Activated T-cell treated with anti-CD3 and anti-CD28 coated beads for 24 hours (primary cell): ENCODE results near the gene COMMD8.
"Not testable (repeated sequence)": the region's sequence is repeated elsewhere in the genome, so short reads cannot be mapped to it uniquely, and the experiment has no call there.

Experiments
- DNase-seq: peaks from one replicate; pipeline ENCODE4 v3.0.0-alpha.2; 2020; ENCODE audit warnings: low read depth

The COMMD8 gene

DNA sequence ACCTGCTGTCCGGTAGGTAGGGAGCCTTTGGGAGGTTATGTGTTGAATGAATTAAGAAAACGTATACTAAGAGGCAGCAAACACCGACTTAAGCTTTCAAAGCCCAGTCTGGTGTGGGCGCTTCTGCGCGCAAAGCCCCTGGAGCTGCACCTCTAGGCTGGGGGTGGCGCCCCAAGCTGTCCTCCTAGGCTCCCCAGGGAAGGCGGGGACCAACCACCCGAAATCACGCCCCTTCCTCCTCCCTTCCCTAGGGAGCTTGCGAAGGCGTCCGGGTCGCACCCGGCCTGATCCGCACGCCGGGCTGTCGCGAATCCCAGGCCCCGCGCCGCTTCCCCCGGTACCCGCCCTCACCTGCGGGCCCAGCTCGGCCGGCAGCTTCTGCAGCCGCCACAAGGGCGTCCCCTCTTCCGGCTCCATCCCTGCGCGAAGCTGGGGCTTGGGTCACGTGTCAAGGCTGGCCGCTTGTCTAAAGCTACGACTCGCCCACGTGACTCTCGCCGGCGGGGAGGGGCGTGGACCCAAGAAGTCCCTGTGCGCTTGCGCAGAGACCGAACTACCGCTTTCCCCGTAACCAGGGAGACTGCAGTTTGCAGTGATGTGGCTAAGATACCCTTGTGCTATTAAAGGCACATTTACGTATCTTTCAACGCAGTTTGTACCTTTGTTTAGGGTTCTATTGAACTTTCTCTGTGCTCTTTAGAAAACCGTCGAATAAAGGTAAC lies at the start of gene COMMD8:
Gene COMMD8, minus strand, starts transcription at position 468 of the 722 bp plus-strand sequence. Its CDS starts 51 bp downstream, at position 417.
- peak; percentile 96 for DNase-seq

DNA sequence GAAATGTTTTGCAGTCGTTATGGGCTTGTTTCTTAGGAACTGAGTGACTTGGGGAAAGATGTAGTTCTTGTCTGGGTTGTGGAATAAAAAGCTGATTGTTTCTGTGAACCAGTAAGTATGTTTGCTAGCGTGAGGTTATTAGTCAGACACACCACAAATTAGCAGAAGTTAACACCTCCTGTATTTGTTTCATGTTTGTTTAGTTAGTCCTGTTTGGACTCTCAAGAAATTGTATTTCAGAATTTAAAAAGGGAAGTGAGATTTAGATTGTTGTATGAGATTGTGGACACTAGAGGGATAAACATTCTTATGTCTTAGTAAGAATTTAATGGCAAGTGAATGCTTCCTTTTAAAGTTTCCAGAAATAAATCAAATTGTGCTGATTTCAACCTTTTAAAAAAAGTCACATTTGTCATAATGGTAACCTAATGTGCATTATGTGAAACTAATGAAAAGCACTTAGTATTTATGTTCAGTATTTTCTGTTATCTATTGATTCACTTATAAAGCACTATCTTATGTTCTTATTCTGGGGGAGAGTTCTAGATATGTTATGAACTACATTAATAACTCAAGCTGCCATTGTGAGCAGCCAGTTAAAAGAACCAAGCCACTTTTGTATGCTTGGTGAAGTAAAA lies 47.1 kb upstream of the COMMD8 start:
- no peak for DNase-seq

DNA sequence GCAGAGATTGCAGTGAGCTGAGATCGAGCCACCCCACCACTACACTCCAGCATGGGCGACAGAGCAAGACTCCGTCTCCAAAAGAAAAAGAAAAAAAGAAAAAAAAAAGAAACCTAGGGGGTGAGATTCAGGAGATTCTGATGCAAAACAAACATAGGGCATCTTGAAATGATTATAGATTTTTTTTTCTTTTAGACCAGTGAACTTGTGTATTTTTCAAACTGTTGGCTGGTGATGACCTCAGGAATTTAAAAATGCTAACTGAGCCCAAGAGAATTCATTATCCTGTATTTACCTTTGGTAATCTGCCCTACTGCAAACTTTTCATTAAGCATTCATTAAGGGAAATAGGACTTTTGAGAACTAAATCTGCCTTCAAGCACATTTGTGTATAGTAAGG lies 42.2 kb upstream of the COMMD8 start:
- no peak for DNase-seq

DNA sequence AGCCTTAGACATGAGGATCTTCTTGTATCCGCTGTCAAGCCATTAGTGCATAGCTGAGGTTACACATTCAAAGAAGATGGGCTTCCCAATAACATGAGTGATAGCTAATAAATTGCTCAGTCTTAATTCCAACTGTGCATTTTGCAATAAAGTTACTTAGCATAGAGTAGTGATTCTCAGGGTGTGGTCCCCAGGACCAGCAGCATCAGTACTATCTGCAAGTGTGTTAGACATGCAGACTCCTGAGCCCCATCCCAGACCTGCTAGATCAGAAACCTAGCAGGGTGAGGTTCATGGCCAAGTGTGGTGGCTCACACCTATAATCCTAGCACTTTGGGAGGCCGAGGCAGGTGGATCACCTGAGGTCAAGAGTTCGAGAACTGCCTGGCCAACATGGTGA lies 41.6 kb upstream of the COMMD8 start:
- DNase-seq, result no peak

DNA sequence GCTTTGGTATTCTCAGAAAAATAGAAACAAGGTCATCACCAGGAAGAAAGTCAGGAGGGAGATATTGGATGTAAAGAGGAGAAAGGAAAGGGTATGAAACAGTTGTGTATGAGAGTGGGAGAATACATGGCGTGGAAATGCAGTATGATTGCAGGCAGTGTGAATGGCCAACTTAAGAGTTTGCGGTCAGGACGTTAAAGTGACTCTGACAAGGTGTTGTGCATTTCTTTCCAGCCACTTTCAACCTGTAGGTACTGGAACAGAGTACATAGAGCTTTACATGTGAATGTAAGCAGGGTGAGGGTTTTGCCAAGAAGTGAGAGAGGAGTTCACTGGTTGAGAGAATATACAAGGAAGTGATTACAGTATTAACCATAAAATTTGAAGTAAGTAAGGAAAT lies 37.3 kb upstream of the COMMD8 start:
- DNase-seq, result no peak

DNA sequence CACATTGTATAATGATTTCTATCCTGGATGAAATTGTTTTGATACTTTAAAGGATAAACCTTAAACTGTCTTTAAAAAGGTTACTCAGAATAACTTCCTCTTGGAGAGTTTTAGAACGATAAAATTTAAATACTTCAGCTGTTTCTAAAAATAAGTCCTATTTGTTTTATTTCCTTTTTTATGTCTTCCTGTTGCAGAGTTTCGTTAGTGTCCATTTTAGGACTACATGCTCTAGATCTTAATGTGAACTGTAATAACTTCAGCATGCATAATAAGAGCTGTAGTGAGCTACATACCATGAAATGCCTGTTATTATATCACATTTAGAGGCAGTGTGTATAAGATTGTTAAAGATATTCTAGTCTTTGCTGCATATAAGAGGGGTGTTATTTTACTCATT lies 36.2 kb upstream of the COMMD8 start:
- DNase-seq, result no peak

DNA sequence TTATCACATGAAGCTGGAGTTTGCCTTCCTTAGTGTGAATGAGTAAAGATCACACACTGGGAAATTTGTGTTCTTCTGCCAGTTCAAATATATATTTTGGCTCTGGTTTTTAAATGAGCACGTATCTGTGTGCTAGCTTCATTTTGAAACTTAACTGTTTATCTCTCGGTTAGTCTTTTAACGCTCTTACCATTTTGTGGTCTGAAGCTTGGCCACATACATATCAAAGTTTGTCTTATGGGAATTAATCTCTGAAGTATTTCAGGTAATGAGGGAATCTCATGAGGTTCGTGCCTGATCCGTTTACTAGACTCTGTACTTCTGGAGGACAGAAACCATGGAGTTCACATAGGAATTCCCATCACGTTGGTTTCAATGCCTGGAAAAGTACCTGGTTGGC lies 35.4 kb upstream of the COMMD8 start:
- DNase-seq, result no peak

DNA sequence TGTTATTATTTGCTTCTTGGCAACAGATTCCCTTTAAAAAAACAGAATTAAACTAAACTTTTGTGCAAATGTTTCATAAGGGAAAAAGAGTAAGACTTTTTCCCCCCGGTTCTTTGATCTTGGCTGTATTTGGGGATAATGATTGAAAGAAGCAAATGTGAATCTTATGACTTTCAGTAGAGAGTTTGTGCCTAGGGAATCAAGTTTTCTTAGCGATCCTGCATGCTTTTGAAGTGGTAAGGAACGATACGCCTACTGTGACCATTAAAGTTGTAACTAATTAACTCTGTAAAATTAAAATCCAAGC lies 30.6 kb upstream of the COMMD8 start:
- DNase-seq, result no peak

DNA sequence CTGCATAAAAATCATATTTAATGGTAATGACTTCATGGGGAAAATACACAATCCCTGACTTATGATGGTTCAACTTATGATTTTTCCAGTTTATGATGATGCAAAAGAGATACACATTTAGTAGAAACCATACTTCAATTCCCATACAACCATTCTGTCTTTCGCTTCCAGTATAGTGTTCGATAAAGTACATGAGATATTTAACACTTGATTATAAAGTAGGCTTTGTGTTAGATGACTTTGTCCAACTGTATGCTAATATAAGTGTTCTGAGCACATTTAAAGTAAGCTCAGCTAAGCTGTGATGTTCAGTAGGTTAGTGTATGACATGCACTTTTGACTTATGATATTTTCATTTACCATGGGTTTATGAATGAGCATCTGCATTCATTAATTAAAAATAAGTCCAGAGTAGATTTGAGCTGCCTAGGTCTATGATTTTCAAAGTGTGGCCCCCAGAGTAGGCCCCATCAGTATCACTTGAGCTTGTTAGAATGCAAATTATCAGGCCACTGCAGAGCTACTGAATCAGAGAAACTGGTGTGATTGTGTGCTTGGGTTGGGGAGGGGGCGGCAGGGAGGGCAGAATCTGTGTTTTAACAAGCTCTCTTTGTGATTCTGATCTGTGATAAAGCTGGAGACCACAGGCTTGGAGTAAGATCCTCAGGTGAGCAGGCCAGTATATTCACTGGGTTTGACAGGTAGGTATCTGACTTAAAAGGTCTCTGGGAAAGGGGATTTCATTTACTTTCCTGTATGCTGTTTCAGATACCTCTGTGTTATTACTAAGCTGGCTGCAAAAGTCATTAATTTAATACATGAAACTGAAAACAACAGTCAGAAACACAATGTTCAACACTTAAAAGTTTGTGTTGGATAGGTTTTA lies 30.0 kb upstream of the COMMD8 start:
- DNase-seq, result no peak

DNA sequence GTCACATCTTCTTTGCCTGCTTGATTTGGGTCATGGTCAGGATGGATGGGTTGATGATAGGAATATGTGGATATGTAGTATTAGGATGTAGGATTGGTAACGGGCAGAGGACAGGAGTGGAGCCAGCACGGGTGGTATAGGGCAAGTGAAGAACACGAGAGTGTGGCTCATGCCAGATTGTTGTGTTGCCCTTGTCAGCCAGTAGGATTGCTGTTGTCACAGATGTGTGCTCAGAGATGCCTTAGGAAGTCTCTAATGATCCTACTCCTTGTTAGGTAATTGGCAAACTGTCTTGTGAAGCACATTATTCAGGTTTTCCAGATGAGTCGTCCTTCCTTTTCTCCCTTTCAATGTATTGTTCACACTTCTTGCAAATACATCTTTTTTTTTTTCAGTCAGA lies 27.0 kb upstream of the COMMD8 start:
- DNase-seq, result no peak

DNA sequence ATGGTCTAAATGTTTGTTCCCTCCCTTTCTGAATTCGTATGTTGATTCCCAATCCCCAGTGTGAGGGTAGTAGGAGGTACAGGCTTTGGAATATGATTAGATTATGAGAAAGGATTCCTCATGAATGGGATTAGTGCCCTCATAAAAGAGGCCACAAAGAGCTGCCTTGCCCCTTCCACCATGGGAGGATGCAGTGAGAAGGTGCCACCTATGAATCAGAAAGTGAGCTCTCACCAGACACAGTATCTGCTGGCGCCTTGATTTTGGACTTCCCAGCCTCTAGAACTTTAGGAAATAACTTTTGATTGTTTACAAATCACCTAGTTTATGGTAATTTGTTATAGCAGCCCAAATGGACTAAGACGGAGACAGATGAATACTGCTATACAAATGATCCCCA lies 25.2 kb upstream of the COMMD8 start:
- DNase-seq, result no peak

DNA sequence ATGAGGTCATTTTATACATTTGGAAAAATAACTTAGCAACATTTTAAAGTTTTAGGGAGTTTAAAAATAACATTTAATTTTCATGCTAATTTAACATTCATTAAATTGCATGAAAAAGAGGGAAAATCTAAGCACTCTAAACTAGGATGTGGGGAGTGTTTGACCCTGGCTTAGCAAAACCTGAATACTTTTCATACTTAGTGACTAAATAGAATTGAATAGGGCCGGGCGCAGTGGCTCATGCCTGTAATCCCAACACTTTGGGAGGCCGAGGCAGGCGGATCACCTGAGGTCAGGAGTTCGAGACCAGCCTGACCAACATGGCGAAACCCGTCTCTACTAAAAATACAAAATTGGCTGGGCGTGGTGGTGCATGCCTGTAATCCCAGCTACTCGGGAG lies 23.2 kb upstream of the COMMD8 start:
- DNase-seq, result not testable (repeated sequence)

DNA sequence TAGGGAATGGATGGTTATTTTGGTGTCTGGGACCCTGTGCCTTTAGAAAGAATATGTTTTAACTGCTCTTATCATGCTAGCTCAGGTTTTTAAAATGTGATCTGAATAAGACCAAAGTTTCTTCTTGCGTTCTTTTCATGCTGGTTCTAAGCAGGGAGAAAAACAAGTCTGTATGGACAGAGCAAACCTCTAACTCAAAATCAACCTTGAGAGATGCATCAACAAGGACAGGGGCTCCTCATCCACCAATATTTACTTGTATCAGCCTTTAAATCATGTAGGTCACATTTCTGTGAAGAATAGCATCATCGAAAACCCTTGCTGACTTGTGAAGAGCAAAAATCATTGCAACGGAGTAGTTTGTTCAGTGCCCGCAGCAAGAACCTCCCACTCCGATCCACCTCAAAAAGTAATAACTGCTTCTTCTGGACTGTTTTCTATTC lies 22.8 kb upstream of the COMMD8 start:
- no peak for DNase-seq

DNA sequence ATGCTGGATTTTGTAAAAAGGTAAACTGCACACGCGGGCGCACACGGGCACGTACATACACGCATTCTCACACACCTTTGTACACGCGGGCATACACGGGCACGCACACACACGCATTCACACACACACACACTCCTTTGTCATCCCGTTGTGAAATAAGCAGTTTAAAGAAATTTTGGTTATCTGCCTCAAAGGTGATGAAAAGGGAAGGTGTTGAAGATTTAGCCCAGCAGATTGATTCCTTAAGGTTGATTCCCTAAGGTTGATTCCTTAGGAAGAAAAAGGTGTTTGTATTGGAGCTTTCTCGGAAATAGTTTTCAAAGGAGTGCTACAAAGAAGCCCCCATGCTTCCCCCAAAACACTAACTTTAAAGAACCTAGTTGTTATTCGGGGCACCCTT lies 22.3 kb upstream of the COMMD8 start:
- DNase-seq, result no peak

DNA sequence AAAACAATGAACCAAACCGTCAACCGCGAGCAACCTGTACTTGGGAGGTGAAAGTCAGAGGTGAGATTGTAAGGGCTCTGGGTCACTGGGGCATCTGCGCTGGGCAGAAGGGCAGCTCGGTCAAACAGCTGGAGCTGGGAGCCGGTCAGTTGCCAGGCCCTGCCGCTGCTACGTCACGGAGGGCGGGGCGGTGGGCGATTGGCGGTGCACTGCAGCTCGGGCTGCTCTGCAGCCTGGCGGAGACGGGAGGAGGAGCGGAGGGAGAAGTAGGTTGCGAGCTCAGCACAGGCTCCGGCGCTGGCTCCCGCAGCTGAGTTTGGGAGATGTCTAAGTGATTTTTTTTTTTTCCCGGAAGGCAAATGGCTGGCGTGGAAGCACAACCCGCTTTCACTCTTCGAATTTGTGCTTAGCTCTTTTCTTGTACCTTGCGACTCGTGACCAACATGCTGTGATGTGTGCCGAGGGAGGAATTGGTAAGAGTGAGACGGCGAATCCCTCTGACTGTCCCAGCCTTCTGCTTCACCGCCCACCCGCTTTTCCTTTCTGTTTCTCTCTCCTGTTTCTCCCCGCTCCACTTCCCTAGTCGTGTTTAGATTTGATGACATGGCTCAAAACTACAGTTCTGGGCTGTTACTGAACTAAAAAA lies 21.7 kb upstream of the COMMD8 start, which contains the start of gene ATP10D:
Gene ATP10D, plus strand, starts transcription at position 229 of the 646 bp plus-strand sequence. CDS start 27,266 bp downstream, outside the sequence.
- peak; percentile 56 for DNase-seq

DNA sequence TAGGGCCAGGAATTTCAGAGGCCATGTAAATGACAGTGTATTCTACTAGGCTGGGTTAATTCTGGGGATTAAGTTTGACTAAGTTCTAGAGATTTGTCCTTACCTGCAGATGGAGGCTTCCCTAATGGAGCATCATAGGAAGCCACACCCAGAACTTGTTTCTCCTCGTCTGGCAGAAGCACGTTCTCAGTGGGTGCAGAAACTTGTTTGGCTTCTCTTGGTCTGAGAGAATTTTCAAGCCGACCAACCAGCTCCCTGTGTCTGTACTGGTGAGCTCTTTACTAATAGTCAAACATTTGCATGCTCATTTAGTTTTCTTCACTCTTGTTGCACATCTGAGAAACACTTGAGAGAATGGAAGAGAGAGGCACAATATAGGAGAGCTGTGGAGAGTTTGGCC lies 20.7 kb upstream of the COMMD8 start:
- no peak for DNase-seq

DNA sequence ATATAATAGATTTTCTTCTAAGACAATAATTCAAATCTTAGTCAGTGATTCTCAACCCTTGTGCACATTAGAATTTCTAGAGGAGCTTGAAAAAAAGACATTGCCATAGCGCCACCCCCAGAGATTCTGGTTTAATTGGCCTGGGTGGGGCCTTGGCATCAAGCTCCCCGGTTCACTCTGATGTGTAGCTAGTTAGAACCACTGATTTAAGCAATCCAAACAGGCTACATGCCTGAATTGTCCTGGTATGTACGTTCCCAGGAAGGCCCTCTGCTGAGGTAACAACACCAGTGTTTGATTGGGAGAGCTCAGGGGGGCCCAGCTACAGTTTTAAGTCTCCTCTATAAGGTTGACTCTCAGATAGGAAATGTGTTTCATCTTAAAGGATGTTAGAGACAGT lies 20.2 kb upstream of the COMMD8 start:
- no peak for DNase-seq

DNA sequence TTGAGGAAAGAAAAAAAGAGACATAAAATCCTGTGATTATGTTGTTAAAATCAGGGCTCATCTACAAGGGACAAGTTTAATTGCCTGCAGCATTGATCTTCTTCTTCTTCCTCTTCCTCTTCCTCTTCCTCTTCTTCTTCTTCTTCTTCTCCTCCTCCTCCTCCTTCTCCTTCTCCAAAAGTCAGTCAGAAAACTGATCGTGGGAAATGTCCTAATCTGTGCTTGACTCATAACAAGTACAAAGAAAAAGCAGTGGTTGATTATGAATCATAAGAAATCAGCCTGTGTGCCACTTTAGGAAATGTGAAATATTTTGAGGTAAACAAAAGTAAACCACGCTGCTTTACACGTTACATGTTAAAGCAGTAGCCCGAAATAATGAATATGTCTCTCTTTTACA lies 18.8 kb upstream of the COMMD8 start:
- no peak for DNase-seq

DNA sequence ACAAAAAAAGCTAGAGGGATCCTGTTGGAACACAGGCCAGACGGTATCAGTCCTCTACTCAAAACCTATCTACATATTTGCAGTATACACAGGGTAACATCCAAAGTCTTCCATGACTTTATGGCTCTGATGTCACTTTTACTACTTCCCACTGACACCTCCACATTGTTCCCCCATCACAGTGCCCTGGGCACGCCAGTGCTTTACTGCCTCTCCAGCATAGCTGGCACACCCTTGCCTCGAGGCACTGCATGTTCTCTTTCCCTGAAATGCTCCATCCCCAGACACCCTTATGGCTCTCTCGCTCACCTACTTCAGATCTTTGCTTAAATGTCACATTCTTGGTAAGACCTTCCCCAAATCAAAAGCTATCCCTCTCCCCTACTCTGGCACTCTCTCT lies 15.3 kb upstream of the COMMD8 start:
- no peak for DNase-seq

DNA sequence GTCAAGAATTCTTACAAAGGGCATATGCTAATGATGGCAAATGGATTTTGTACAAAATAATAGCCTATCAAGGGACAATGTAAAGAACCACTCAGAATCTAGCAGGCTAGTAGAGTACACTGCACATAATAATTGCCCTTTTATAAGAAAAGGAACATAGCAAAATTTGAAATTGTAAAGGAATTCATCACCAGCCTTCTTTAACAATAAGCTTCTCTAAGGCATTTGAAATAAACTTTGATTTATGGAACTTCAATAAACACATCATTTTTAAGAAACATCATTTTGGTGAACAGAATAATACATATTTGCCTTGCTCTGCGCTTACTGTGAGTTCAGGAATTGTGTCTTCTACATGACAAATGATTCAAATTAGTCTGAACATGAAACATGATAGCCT lies 11.9 kb upstream of the COMMD8 start:
- no peak for DNase-seq

DNA sequence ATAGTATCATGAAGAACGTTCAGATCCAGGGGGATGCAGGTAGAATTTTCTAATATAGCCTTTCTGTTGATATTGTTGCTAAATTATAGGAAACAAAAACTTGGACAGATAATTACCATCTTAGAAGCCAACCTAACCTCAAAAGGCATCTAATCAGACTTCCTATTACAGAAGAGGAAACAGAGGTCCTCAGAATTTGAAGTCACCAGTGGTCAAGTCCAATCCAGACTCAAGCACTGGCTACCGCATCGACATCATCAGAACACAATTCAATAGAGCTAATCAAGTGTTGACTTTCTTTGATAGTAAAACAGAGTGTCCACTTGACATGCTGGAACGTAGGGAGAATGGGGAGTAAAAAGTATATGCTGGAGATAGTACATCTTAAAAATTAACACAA lies 11.3 kb upstream of the COMMD8 start:
- DNase-seq, result no peak

DNA sequence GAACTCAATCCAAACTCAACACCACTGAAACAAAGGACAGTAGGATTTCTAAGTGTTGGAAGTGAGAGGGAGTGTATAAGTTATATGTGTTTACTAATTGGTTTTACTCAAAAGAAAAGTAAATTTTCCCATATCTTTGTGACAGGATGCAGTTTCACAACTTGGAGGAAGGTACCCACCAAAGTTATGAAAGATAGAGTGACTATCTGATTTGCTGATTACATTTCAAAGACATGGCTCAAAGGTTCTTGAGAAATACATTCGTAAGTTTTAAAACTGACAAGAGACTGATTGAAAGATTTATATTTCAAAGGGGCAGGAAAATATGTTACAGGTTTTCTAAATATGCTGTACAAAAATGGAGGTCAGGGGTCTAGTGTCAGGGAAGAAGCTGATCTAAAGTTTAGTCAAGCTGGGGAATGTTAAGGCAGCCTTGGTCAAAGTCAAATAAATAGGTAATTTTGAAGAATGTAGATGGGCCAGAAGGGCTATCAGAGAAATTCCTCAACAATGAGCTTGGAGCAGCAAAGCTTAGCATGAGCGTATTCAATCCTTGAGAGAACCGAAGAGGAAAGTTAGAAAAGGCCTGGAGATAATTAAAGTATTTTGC lies 9.7 kb upstream of the COMMD8 start:
- no peak for DNase-seq
